SK-N-SH (cell line): ENCODE measurements around the gene GOT1.

ENCODE experiments used
- CTCF ChIP-seq: fragments of 200-600 bp; sonication (generic); IDR thresholded peaks from 2 replicates; pipeline ENCODE4 v1.6.1; 2017; ENCODE audit warnings: antibody characterized with exemption, mild to moderate bottlenecking, moderate library complexity
- EP300 ChIP-seq, 2 experiments: IDR thresholded peaks; 2 replicates each; pipeline versions ENCODE4 v1.4.0 to v1.6.1; 2012; ENCODE audit warnings: borderline replicate concordance in 1 of 2, low read depth in 1 of 2, low read length in 1 of 2
- EZH2phosphoT487 ChIP-seq: fragments of 200-600 bp; sonication (generic); IDR thresholded peaks from 2 replicates; pipeline ENCODE4 v1.6.1; 2017; ENCODE audit warnings: low read depth, mixed run types, mild to moderate bottlenecking, antibody characterized with exemption, moderate library complexity, borderline replicate concordance
- FOXJ3 ChIP-seq: sonication (generic); formaldehyde crosslinking; IDR thresholded peaks from 2 replicates; pipeline ENCODE4 v1.5.1; 2020; ENCODE audit warnings: mild to moderate bottlenecking, missing genetic modification reagents
- FOXM1 ChIP-seq: IDR thresholded peaks from 2 replicates; pipeline ENCODE4 v1.4.0; 2012; ENCODE audit warnings: low read depth, mild to moderate bottlenecking
- MAX ChIP-seq: IDR thresholded peaks from 2 replicates; pipeline ENCODE4 v1.4.0; 2012; ENCODE audit warnings: low read depth
- MXI1 ChIP-seq: IDR thresholded peaks from 2 replicates; pipeline ENCODE4 v1.6.1; 2012; ENCODE audit warnings: mild to moderate bottlenecking, low read depth, low read length, improper control_type of control experiment
- NRF1 ChIP-seq: IDR thresholded peaks from 2 replicates; pipeline ENCODE4 v1.6.1; 2012; ENCODE audit warnings: low read depth, mild to moderate bottlenecking, low read length
- POLR2AphosphoS5 ChIP-seq: IDR thresholded peaks from 2 replicates; pipeline ENCODE4 v1.6.1; 2012; ENCODE audit warnings: low read depth, low read length
- REST ChIP-seq: IDR thresholded peaks from 2 replicates; pipeline ENCODE4 v1.6.1; 2012; ENCODE audit warnings: mild to moderate bottlenecking, low read depth, low read length, moderate library complexity
- RFX5 ChIP-seq: IDR thresholded peaks from 2 replicates; pipeline ENCODE4 v1.6.1; 2012; ENCODE audit warnings: mild to moderate bottlenecking, improper control_type of control experiment, low read length
- SMC3 ChIP-seq: IDR thresholded peaks from 2 replicates; pipeline ENCODE4 v1.6.1; 2012; ENCODE audit warnings: low read depth, low read length, improper control_type of control experiment
- TEAD4 ChIP-seq: IDR thresholded peaks from 2 replicates; pipeline ENCODE4 v1.4.0; 2012; ENCODE audit warnings: mild to moderate bottlenecking, borderline replicate concordance; ENCODE audit not compliant: insufficient read depth

- TF ChIP-seq FOXM1 = no peak
- TF ChIP-seq CTCF = no peak
- no peak for TF ChIP-seq NRF1
- no peak for TF ChIP-seq RFX5
- TF ChIP-seq REST = no peak
- no peak for TF ChIP-seq POLR2AphosphoS5
- TF ChIP-seq SMC3 = no peak
- no peak for TF ChIP-seq MAX
- TF ChIP-seq TEAD4 = no peak
- no peak for TF ChIP-seq MXI1
- TF ChIP-seq EP300 (IDR thresholded peaks at IDR 0.05; ENCODE audit: borderline replicate concordance in 1 of 2, low read depth in 1 of 2, low read length in 1 of 2) = no peak
- TF ChIP-seq EZH2phosphoT487 = no peak
- no peak for TF ChIP-seq FOXJ3 (CRISPR knock-in tag)
These were observed 851 bp upstream of the GOT1 start for GRCh38 chr10:99431190-99431760.
